ENCODE measurements around the gene NFAM1.

NFAM1 gene

GRCh38 chr22:42450862-42451261 lies 18.7 kb upstream of the NFAM1 start:
- TF ChIP-seq GATA1 (IDR thresholded peaks at IDR 0.05; ENCODE audit: low read depth, low read length) (no peak), POLR2A (IDR thresholded peaks at IDR 0.05; ENCODE audit: low read length) (no peak)
- DNase-seq: no peak

GRCh38 chr22:42446151-42446550 lies 13.9 kb upstream of the NFAM1 start:
- TF ChIP-seq GATA1 (IDR thresholded peaks at IDR 0.05; ENCODE audit: low read depth, low read length): no peak
- no peak for TF ChIP-seq POLR2A (IDR thresholded peaks at IDR 0.05; ENCODE audit: low read length)

GRCh38 chr22:42444077-42444904 lies 12.1 kb upstream of the NFAM1 start:
- TF ChIP-seq POLR2A (IDR thresholded peaks at IDR 0.05; ENCODE audit: low read length): no peak
- TF ChIP-seq GATA1 (IDR thresholded peaks at IDR 0.05; ENCODE audit: low read depth, low read length): no peak
- DNase-seq: peak; percentile 58 to 67

More at GRCh38 chr22:42446151-42446550, 13.9 kb upstream of the NFAM1 start:
- no peak for DNase-seq

GRCh38 chr22:42443240-42444076 lies 11.3 kb upstream of the NFAM1 start:
- TF ChIP-seq GATA1 (IDR thresholded peaks at IDR 0.05; ENCODE audit: low read depth, low read length) (no peak), POLR2A (IDR thresholded peaks at IDR 0.05; ENCODE audit: low read length) (no peak)
- DNase-seq: no peak

- TF ChIP-seq GATA1 (IDR thresholded peaks at IDR 0.05; ENCODE audit: low read depth, low read length): no peak
- TF ChIP-seq POLR2A (IDR thresholded peaks at IDR 0.05; ENCODE audit: low read length): no peak
- DNase-seq: no peak
These were observed 10.5 kb upstream of the NFAM1 start for GRCh38 chr22:42442748-42443147.

- no peak for TF ChIP-seq POLR2A (IDR thresholded peaks at IDR 0.05; ENCODE audit: low read length)
- TF ChIP-seq GATA1 (IDR thresholded peaks at IDR 0.05; ENCODE audit: low read depth, low read length): no peak
- DNase-seq: no peak
These were observed 8.5 kb upstream of the NFAM1 start for GRCh38 chr22:42440728-42441127.

- TF ChIP-seq GATA1 (IDR thresholded peaks at IDR 0.05; ENCODE audit: low read depth, low read length): no peak
- TF ChIP-seq POLR2A (IDR thresholded peaks at IDR 0.05; ENCODE audit: low read length): no peak
- DNase-seq: no peak
These were observed 7.8 kb upstream of the NFAM1 start for GRCh38 chr22:42439821-42440674.

GRCh38 chr22:42439021-42439567 lies 6.9 kb upstream of the NFAM1 start:
- TF ChIP-seq GATA1 (IDR thresholded peaks at IDR 0.05; ENCODE audit: low read depth, low read length): no peak
- TF ChIP-seq POLR2A (IDR thresholded peaks at IDR 0.05; ENCODE audit: low read length): no peak
- DNase-seq: no peak

- DNase-seq: no peak
- no peak for TF ChIP-seq GATA1 (IDR thresholded peaks at IDR 0.05; ENCODE audit: low read depth, low read length)
- no peak for TF ChIP-seq POLR2A (IDR thresholded peaks at IDR 0.05; ENCODE audit: low read length)
These were observed 6.1 kb upstream of the NFAM1 start for GRCh38 chr22:42438293-42438650.

GRCh38 chr22:42437488-42438292 lies 5.5 kb upstream of the NFAM1 start:
- TF ChIP-seq GATA1 (IDR thresholded peaks at IDR 0.05; ENCODE audit: low read depth, low read length) (no peak), POLR2A (IDR thresholded peaks at IDR 0.05; ENCODE audit: low read length) (no peak)
- peak; percentile 59 to 81 for DNase-seq

- TF ChIP-seq GATA1 (IDR thresholded peaks at IDR 0.05; ENCODE audit: low read depth, low read length) (no peak), POLR2A (IDR thresholded peaks at IDR 0.05; ENCODE audit: low read length) (no peak)
- no peak for DNase-seq
These were observed 4.2 kb upstream of the NFAM1 start for GRCh38 chr22:42436404-42436803.

GRCh38 chr22:42434748-42435425 lies 2.7 kb upstream of the NFAM1 start:
- TF ChIP-seq GATA1 (IDR thresholded peaks at IDR 0.05; ENCODE audit: low read depth, low read length) (no peak), POLR2A (IDR thresholded peaks at IDR 0.05; ENCODE audit: low read length) (no peak)
- no peak for DNase-seq

Measured in erythroblast (primary cell).